ENCODE measurements around the gene NEUROG1.

The NEUROG1 gene

GRCh38 chr5:135493406-135494180 is 42.2 kb downstream of the NEUROG1 start:
- no peak for DNase-seq (ENCODE audit: low read depth in 2 of 2)

- no peak for DNase-seq (ENCODE audit: low read depth in 2 of 2)
Observed at GRCh38 chr5:135492319-135492626, 43.5 kb downstream of the NEUROG1 start.

- DNase-seq (ENCODE audit: low read depth in 2 of 2): no peak
Observed at GRCh38 chr5:135491552-135492318, 44.0 kb downstream of the NEUROG1 start.

- no peak for DNase-seq (ENCODE audit: low read depth in 2 of 2)
Observed at GRCh38 chr5:135491038-135491551, 44.7 kb downstream of the NEUROG1 start.

GRCh38 chr5:135490245-135491037 is 45.3 kb downstream of the NEUROG1 start:
- DNase-seq (ENCODE audit: low read depth in 2 of 2): no peak

- DNase-seq (ENCODE audit: low read depth in 2 of 2): no peak
Observed at GRCh38 chr5:135489466-135490244, 46.1 kb downstream of the NEUROG1 start.

- no peak for DNase-seq (ENCODE audit: low read depth in 2 of 2)
Observed at GRCh38 chr5:135488727-135489465, 46.9 kb downstream of the NEUROG1 start.

GRCh38 chr5:135487839-135488514 is 47.8 kb downstream of the NEUROG1 start:
- no peak for DNase-seq (ENCODE audit: low read depth in 2 of 2)

- DNase-seq (ENCODE audit: low read depth in 2 of 2): no peak
Observed at GRCh38 chr5:135487037-135487395, 48.7 kb downstream of the NEUROG1 start.

- DNase-seq (ENCODE audit: low read depth in 2 of 2): no peak
Observed at GRCh38 chr5:135486131-135487036, 49.4 kb downstream of the NEUROG1 start.

- no peak for DNase-seq (ENCODE audit: low read depth in 2 of 2)
Observed at GRCh38 chr5:135484674-135485086, 51.1 kb downstream of the NEUROG1 start.

All from stimulated activated CD8-positive, alpha-beta memory T cell treated with anti-CD3 and anti-CD28 coated beads, Interleukin-7, amount 100 ng/mL, for 1 hour (primary cell).